ENCODE measurements around the gene INSC. TPM values are rescaled to one million over a fixed set of nuclear protein-coding genes. Genes with fewer than 3 reads are reported as not detected.

The INSC gene
- total and polyA plus RNA-seq, 2 of the 4 experiments (the other 2 are of a cell fraction): 0.53 to 1.4 TPM

DNA sequence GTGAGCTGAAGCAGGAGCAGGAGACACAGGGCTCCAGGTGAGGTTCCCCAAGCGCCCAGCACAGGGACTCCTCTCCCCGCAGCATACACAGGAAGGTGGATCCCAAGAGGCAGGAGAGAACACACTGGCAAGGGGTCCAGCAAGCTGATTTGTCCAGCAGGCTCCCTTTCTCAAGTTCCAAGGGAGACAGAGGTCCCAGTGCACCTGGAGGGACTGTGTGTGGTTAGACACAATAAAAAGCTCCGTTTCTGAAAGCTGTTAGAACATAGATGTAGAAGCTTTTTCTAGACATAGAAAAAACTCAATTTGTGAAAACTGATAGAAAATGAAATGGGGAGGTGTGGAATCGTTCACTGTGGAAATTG lies 39.6 kb upstream of the INSC start:
- no peak overlapping the region for H2BK20ac ChIP-seq (ENCODE audit: low read depth, low read length)
- H4K8ac ChIP-seq (ENCODE audit: low read depth in 2 of 2, low read length in 2 of 2): no peak overlapping the region
- BruUV-seq (replicated peaks): no TSS peak
- no peaks in the 10 kb centered on the region for H3K9me3 ChIP-seq (ENCODE audit: control insufficient read depth, insufficient read depth, low read length)
- in situ Hi-C loops (cut with MboI; ENCODE audit: low sequenced_read_pairs) (no loop called here), intact Hi-C loops (cut with micrococcal nuclease) (loop anchor here (1.0 to 2.0 kb wide), 4 partner anchors 100 to 538 kb away; no protein-coding TSS in a partner anchor), dilution Hi-C loops (cut with HindIII; ENCODE audit: low sequenced_read_pairs, unreplicated experiment) (no loop called here)
- H3K18ac ChIP-seq (ENCODE audit: low read depth, low read length): no peak overlapping the region
- H3K4me1 ChIP-seq (ENCODE audit: control insufficient read depth, insufficient read depth, low read length): peaks cover 4% of the 10 kb centered on the region; the same call in 1 of the 2 replicates
- no peak overlapping the region for H2BK120ac ChIP-seq (ENCODE audit: low read depth, low read length)
- H2BK15ac ChIP-seq (ENCODE audit: low read depth, low read length): no peak overlapping the region
- H2AK5ac ChIP-seq (ENCODE audit: low read depth, low read length): no peak overlapping the region
- no peak overlapping the region for H3K4me3 ChIP-seq (ENCODE audit: insufficient read depth, low read depth, low read length)
- H2AFZ ChIP-seq (replicated peaks; ENCODE audit: low read length, poor library complexity): peak overlapping the region; percentile 85
- H3K9me1 ChIP-seq (ENCODE audit: insufficient read depth, low read length): no peaks in the 10 kb centered on the region
- H4K91ac ChIP-seq (ENCODE audit: insufficient read depth, low read depth, low read length): no peak overlapping the region
- no peaks in the 10 kb centered on the region for H3K36me3 ChIP-seq (ENCODE audit: control insufficient read depth, insufficient read depth, low read length)
- no peak overlapping the region for H3K14ac ChIP-seq (replicated peaks; ENCODE audit: low read depth, low read length)
- H3K79me1 ChIP-seq (ENCODE audit: low read depth in 1 of 2, low read length in 2 of 2): no peaks in the 10 kb centered on the region
- no peak overlapping the region for H3K4ac ChIP-seq (ENCODE audit: low read depth, low read length)
- H2AK9ac ChIP-seq (replicated peaks; ENCODE audit: low read depth, low read length, poor library complexity): peak overlapping the region; percentile 71
- no peak overlapping the region for H3K4me2 ChIP-seq (ENCODE audit: low read depth, low read length)
- ATAC-seq (ENCODE audit: low read depth): no peak
- peaks cover 49% of the 10 kb centered on the region for H3K27me3 ChIP-seq (ENCODE audit: control insufficient read depth, insufficient read depth, low read length)
- POLR2A ChIA-PET (ENCODE audit: unreplicated experiment): no interaction called here
- no peak for DNase-seq
- no peak overlapping the region for H2BK5ac ChIP-seq (ENCODE audit: low read depth, low read length, poor library complexity, severe bottlenecking)
- H3K23ac ChIP-seq (ENCODE audit: low read depth, low read length): no peak overlapping the region
- H4K5ac ChIP-seq (ENCODE audit: low read depth, low read length): no peak overlapping the region
- TF ChIP-seq NFE2L2 (IDR thresholded peaks at IDR 0.05; ENCODE audit: low read depth, low read length): no peak
- TF ChIP-seq MXI1 (IDR thresholded peaks at IDR 0.05; ENCODE audit: borderline replicate concordance, low read depth, low read length): no peak
- TF ChIP-seq, protein P1, sequence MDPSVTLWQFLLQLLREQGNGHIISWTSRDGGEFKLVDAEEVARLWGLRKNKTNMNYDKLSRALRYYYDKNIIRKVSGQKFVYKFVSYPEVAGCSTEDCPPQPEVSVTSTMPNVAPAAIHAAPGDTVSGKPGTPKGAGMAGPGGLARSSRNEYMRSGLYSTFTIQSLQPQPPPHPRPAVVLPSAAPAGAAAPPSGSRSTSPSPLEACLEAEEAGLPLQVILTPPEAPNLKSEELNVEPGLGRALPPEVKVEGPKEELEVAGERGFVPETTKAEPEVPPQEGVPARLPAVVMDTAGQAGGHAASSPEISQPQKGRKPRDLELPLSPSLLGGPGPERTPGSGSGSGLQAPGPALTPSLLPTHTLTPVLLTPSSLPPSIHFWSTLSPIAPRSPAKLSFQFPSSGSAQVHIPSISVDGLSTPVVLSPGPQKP (IDR thresholded peaks at IDR 0.05; ENCODE audit: borderline replicate concordance, low read depth, low read length): no peak
- TF ChIP-seq CHD1 (IDR thresholded peaks at IDR 0.05; ENCODE audit: low read depth, low read length): no peak
- TF ChIP-seq RFX5 (IDR thresholded peaks at IDR 0.05; ENCODE audit: low read depth, low read length): no peak
- no peak for TF ChIP-seq POLR2A (IDR thresholded peaks at IDR 0.05; ENCODE audit: low read depth, low read length)
- no peak for TF ChIP-seq CEBPB (IDR thresholded peaks at IDR 0.05; ENCODE audit: low read depth, low read length)
- TF ChIP-seq FOS (IDR thresholded peaks at IDR 0.05; ENCODE audit: low read depth, low read length): no peak
- TF ChIP-seq SMC3 (IDR thresholded peaks at IDR 0.05; ENCODE audit: low read depth, low read length): no peak
- H3K27ac ChIP-seq (ENCODE audit: insufficient read depth, low read length): no peak overlapping the region
- 67% methylated on average over 2 of the region's 4 CpGs; no CpG with 5 or more reads in 1 of the 2 experiments for WGBS, 2 experiments (ENCODE audit: extremely low coverage in 2 of 2, insufficient read length in 1 of 2)
- no peak overlapping the region for H3K9ac ChIP-seq (ENCODE audit: low read depth, low read length)
- H3K56ac ChIP-seq (ENCODE audit: extremely low read depth, insufficient read depth, low read length): no peak overlapping the region
- CTCF ChIA-PET: interaction anchor here (0.8 to 1.9 kb wide), 6 partner anchors 9 to 166 kb away, joined by 3 to 5 read pairs (median 3); no protein-coding TSS in a partner anchor
- H4K20me1 ChIP-seq (ENCODE audit: insufficient read depth, low read length): no peaks in the 10 kb centered on the region
